HepG2 (cell line): ENCODE results near the gene TSPAN31. TPM values are rescaled to one million over a fixed set of nuclear protein-coding genes. Genes with fewer than 3 reads are reported as not detected.
A peak's percentile ranks its signal among the peaks of the same experiment; 100 is the strongest.

ENCODE experiments used
- CAMTA2 ChIP-seq: sonication (generic); formaldehyde crosslinking; IDR thresholded peaks from 2 replicates; pipeline ENCODE4 v1.4.0; 2020; ENCODE audit warnings: mild to moderate bottlenecking, missing genetic modification reagents, borderline replicate concordance
- CSRNP2 ChIP-seq: sonication (generic); formaldehyde crosslinking; conservative IDR thresholded peaks from 2 replicates; pipeline ENCODE4 v1.8.0; 2022; ENCODE audit warnings: low read depth, missing genetic modification reagents
- GPN1 ChIP-seq: sonication (generic); formaldehyde crosslinking; IDR thresholded peaks from 2 replicates; pipeline ENCODE4 v1.5.1; 2020; ENCODE audit warnings: missing genetic modification reagents, borderline replicate concordance
- MAFG ChIP-seq: sonication (generic); formaldehyde crosslinking; IDR thresholded peaks from 2 replicates; pipeline ENCODE4 v1.5.1; 2020; ENCODE audit warnings: mild to moderate bottlenecking, missing genetic modification reagents
- NFE2L2 ChIP-seq: fragments of 150-350 bp; IDR thresholded peaks from 2 replicates; pipeline ENCODE4 v1.6.1; 2014; ENCODE audit warnings: low read length
- PREB ChIP-seq: sonication (generic); formaldehyde crosslinking; IDR thresholded peaks from 2 replicates; pipeline ENCODE4 v1.4.0; 2020; ENCODE audit warnings: missing genetic modification reagents
- PRMT3 ChIP-seq: sonication (generic); formaldehyde crosslinking; IDR thresholded peaks from 2 replicates; pipeline ENCODE4 v1.8.1; 2022; ENCODE audit warnings: low read depth, mild to moderate bottlenecking, moderate library complexity, missing genetic modification reagents, borderline replicate concordance
- SIN3A ChIP-seq: IDR thresholded peaks from 2 replicates; pipeline ENCODE4 v1.6.1; 2011; ENCODE audit warnings: low read depth, mild to moderate bottlenecking, control low read depth, low read length, borderline replicate concordance
- SMYD3 ChIP-seq: sonication (generic); formaldehyde crosslinking; IDR thresholded peaks from 2 replicates; pipeline ENCODE4 v1.8.1; 2023; ENCODE audit warnings: mild to moderate bottlenecking, missing genetic modification reagents
- SNAI1 ChIP-seq: sonication (generic); formaldehyde crosslinking; IDR thresholded peaks from 2 replicates; pipeline ENCODE4 v1.5.0; 2020; ENCODE audit warnings: mild to moderate bottlenecking, missing genetic modification reagents, borderline replicate concordance
- TRAFD1 ChIP-seq: sonication (generic); formaldehyde crosslinking; IDR thresholded peaks from 2 replicates; pipeline ENCODE4 v1.5.1; 2020; ENCODE audit warnings: missing genetic modification reagents, mild to moderate bottlenecking, borderline replicate concordance
- TRIM24 ChIP-seq: sonication (generic); formaldehyde crosslinking; IDR thresholded peaks from 2 replicates; pipeline ENCODE4 v1.8.0; 2022; ENCODE audit warnings: mild to moderate bottlenecking, missing genetic modification reagents
- ZC3H4 ChIP-seq: sonication (generic); formaldehyde crosslinking; IDR thresholded peaks from 2 replicates; pipeline ENCODE4 v1.4.0; 2020; ENCODE audit warnings: missing genetic modification reagents, borderline replicate concordance
- ZHX1 ChIP-seq: sonication (generic); formaldehyde crosslinking; IDR thresholded peaks from 2 replicates; pipeline ENCODE4 v1.8.1; 2022; ENCODE audit warnings: low read depth, mild to moderate bottlenecking, missing genetic modification reagents
- ZNF264 ChIP-seq: sonication (generic); formaldehyde crosslinking; IDR thresholded peaks from 2 replicates; pipeline ENCODE4 v1.4.0; 2020; ENCODE audit warnings: missing genetic modification reagents
- ZNF317 ChIP-seq: sonication (generic); formaldehyde crosslinking; IDR thresholded peaks from 2 replicates; pipeline ENCODE4 v1.5.0; 2020; ENCODE audit warnings: mild to moderate bottlenecking, missing genetic modification reagents
- ZNF432 ChIP-seq: sonication (generic); formaldehyde crosslinking; IDR thresholded peaks from 2 replicates; pipeline ENCODE4 v1.5.0; 2020; ENCODE audit warnings: missing genetic modification reagents, mild to moderate bottlenecking, borderline replicate concordance
- ZNF460 ChIP-seq: sonication (generic); formaldehyde crosslinking; IDR thresholded peaks from 2 replicates; pipeline ENCODE4 v1.5.1; 2020; ENCODE audit warnings: missing genetic modification reagents, mild to moderate bottlenecking, borderline replicate concordance
- ZNF598 ChIP-seq: sonication (generic); formaldehyde crosslinking; IDR thresholded peaks from 2 replicates; pipeline ENCODE4 v1.5.1; 2020; ENCODE audit warnings: mild to moderate bottlenecking, missing genetic modification reagents, borderline replicate concordance
- ZNF660 ChIP-seq: sonication (generic); formaldehyde crosslinking; IDR thresholded peaks from 2 replicates; pipeline ENCODE4 v1.5.1; 2020; ENCODE audit warnings: mild to moderate bottlenecking, low read depth, missing genetic modification reagents, borderline replicate concordance
- ZNF773 ChIP-seq: sonication (generic); formaldehyde crosslinking; IDR thresholded peaks from 2 replicates; pipeline ENCODE4 v1.4.0; 2020; ENCODE audit warnings: missing genetic modification reagents, borderline replicate concordance
- polyA plus RNA-seq, 8 experiments: library from polyadenylated mRNA; depleted of rRNA in 3 of 8; stranded (reverse) in 7 of 8; unstranded in 1 of 8; fragments of >200 nt; fragmentation: Illumina TruSeq in 4 of 8; extraction: Trizol in 4 of 8; gene quantifications; 2 replicates each; pipeline versions ENCODE4 v1.2.1 to v1.2.3, GENCODE V29; 2011 to 2016; ENCODE audit warnings: low read depth in 4 of 8, missing spikeins in 1 of 8, mixed read lengths in 1 of 8; ENCODE audit not compliant: insufficient read depth in 1 of 8
- total RNA-seq, 5 experiments: library from RNA; depleted of rRNA; stranded (reverse); fragments of >200 nt; fragmentation: Illumina TruSeq; extraction: Trizol; gene quantifications; 2 replicates each; pipeline ENCODE4 v1.2.3, GENCODE V29; 2016; ENCODE audit warnings: low read depth in 1 of 5

Gene TSPAN31
- total and polyA plus RNA-seq, 2 of the 13 experiments (the other 11 are each of a cell fraction or from before 2014, with no cell fraction given): 10.4 to 24.6 TPM

- TF ChIP-seq ZHX1 (0 out of 2 replicates have a peak, but pooled peaks have one; percentile 77), ZC3H4 (no peak), ZNF460 (CRISPR knock-in tag) (no peak; the same call in 1 of the 2 replicates), GPN1 (CRISPR knock-in tag) (no peak), SMYD3 (CRISPR knock-in tag) (no peak), PRMT3 (CRISPR knock-in tag) (no peak), ZNF660 (CRISPR knock-in tag) (no peak), CSRNP2 (CRISPR knock-in tag) (no peak), PREB (no peak), ZNF773 (CRISPR knock-in tag) (no peak), SIN3A (peak; percentile 90), NFE2L2 (no peak), ZNF598 (CRISPR knock-in tag) (peak; percentile 80; the same call in 1 of the 2 replicates), MAFG (CRISPR knock-in tag) (no peak), CAMTA2 (CRISPR knock-in tag) (0 out of 2 replicates have a peak, but pooled peaks have one; percentile 45), TRAFD1 (CRISPR knock-in tag) (peak; percentile 84; the same call in 1 of the 2 replicates), ZNF264 (CRISPR knock-in tag) (no peak; the same call in none of the 2 replicates), TRIM24 (no peak), ZNF317 (CRISPR knock-in tag) (peak; percentile 84; the same call in 1 of the 2 replicates), SNAI1 (CRISPR knock-in tag) (peak; percentile 34; the same call in 1 of the 2 replicates), ZNF432 (no peak)
These were observed 38.0 kb downstream of the TSPAN31 start, which contains the start of gene TSFM (continued) for GRCh38 chr12:57782608-57783465.
